Stimulated activated CD8-positive, alpha-beta memory T cell treated with anti-CD3 and anti-CD28 coated beads, Interleukin-15, amount 100 ng/mL, for 48 hours (primary cell): Measurements from ENCODE around the gene SCRN3.
"Not testable (repeated sequence)": the region's sequence is repeated elsewhere in the genome, so short reads cannot be mapped to it uniquely, and the experiment has no call there.

Experiments used
- DNase-seq, 2 donors: peaks; one replicate each; pipeline ENCODE4 v3.0.0-alpha.2; 2020; ENCODE audit warnings: low read depth in 2 of 2

SCRN3 gene

GRCh38 chr2:174403628-174404027, 8.1 kb downstream of the SCRN3 start:
- no peak for DNase-seq

GRCh38 chr2:174410039-174410438, 14.5 kb downstream of the SCRN3 start:
- DNase-seq: not testable (repeated sequence)

GRCh38 chr2:174412256-174412655, 16.7 kb downstream of the SCRN3 start:
- DNase-seq: no peak

- no peak for DNase-seq
These were observed 32.7 kb downstream of the SCRN3 start for GRCh38 chr2:174428214-174428613.

- no peak for DNase-seq
These were observed 34.5 kb downstream of the SCRN3 start for GRCh38 chr2:174430066-174430465.

GRCh38 chr2:174431902-174432301, 36.4 kb downstream of the SCRN3 start:
- no peak for DNase-seq

GRCh38 chr2:174436351-174436750, 40.8 kb downstream of the SCRN3 start:
- no peak for DNase-seq

- DNase-seq: no peak
These were observed 42.8 kb downstream of the SCRN3 start for GRCh38 chr2:174438146-174438886.

- DNase-seq: no peak
These were observed 43.8 kb downstream of the SCRN3 start for GRCh38 chr2:174439323-174439722.

GRCh38 chr2:174439950-174440349, 44.4 kb downstream of the SCRN3 start:
- no peak for DNase-seq

GRCh38 chr2:174442546-174443510, 47.3 kb downstream of the SCRN3 start:
- DNase-seq: no peak

- no peak for DNase-seq
These were observed 49.2 kb downstream of the SCRN3 start for GRCh38 chr2:174444761-174445160.

GRCh38 chr2:174445248-174445647, 49.7 kb downstream of the SCRN3 start:
- DNase-seq: no peak

GRCh38 chr2:174446531-174446930, 51.0 kb downstream of the SCRN3 start:
- no peak for DNase-seq

GRCh38 chr2:174449033-174449432, 53.5 kb downstream of the SCRN3 start:
- DNase-seq: no peak

- DNase-seq: no peak
These were observed 54.7 kb downstream of the SCRN3 start for GRCh38 chr2:174450021-174450816.

GRCh38 chr2:174454566-174454965, 59.0 kb downstream of the SCRN3 start:
- no peak for DNase-seq

- no peak for DNase-seq
These were observed 65.7 kb downstream of the SCRN3 start for GRCh38 chr2:174461221-174461620.

- no peak for DNase-seq
These were observed 69.8 kb downstream of the SCRN3 start for GRCh38 chr2:174465327-174465726.

- no peak for DNase-seq
These were observed 78.3 kb downstream of the SCRN3 start for GRCh38 chr2:174473796-174474195.

GRCh38 chr2:174477759-174478158, 82.2 kb downstream of the SCRN3 start:
- no peak for DNase-seq
